GM12873 (cell line): ENCODE measurements around the gene CDADC1.

Experiments
- CTCF ChIP-seq: IDR thresholded peaks from 2 replicates; pipeline ENCODE4 v1.5.1; 2012; ENCODE audit warnings: low read depth, mild to moderate bottlenecking, moderate library complexity, low read length, control low read depth; ENCODE audit not compliant: insufficient read depth; ENCODE audit errors: missing control alignments

Gene CDADC1

GRCh38 chr13:49247643-49248621, at the start of gene CDADC1:
CDADC1 (plus strand) TSS chr13:49247925; CDS start chr13:49248038, 113 bp downstream.
- no peak for TF ChIP-seq CTCF

- TF ChIP-seq CTCF: no peak
These were observed 41.1 kb upstream of the CDADC1 start for GRCh38 chr13:49206641-49207040.

- TF ChIP-seq CTCF: no peak
These were observed 39.1 kb upstream of the CDADC1 start for GRCh38 chr13:49208619-49209018.

- no peak for TF ChIP-seq CTCF
These were observed 37.6 kb upstream of the CDADC1 start for GRCh38 chr13:49210114-49210513.

- TF ChIP-seq CTCF: no peak
These were observed 37.1 kb upstream of the CDADC1 start for GRCh38 chr13:49210669-49211068.

GRCh38 chr13:49213539-49213938, 34.2 kb upstream of the CDADC1 start:
- no peak for TF ChIP-seq CTCF

- no peak for TF ChIP-seq CTCF
These were observed 33.5 kb upstream of the CDADC1 start for GRCh38 chr13:49213997-49214916.
